Lung (tissue), 12 donors: ENCODE measurements around the gene OXCT2. TPM values are rescaled to one million over a fixed set of nuclear protein-coding genes. Genes with fewer than 3 reads are reported as not detected.
"Not testable (repeated sequence)": the region's sequence is repeated elsewhere in the genome, so short reads cannot be mapped to it uniquely, and the experiment has no call there.

Experiments used
- ATAC-seq: fragments of 200-7000 bp; cut with Tn5 transposase; one replicate; pipeline ENCODE4 v1.9.1; 2020; ENCODE audit warnings: moderate number of reproducible peaks; ENCODE audit not compliant: insufficient read depth, low FRiP score
- DNase-seq, 3 donors: peaks; one replicate each; pipeline ENCODE4 v3.0.0-alpha.2; 2013 to 2017
- H3K27ac ChIP-seq, 2 donors: one replicate each; pipeline ENCODE4 v1.5.1; 2013; ENCODE audit warnings: mild to moderate bottlenecking in 2 of 2, moderate library complexity in 2 of 2, control low read depth in 1 of 2, inconsistent platforms in 1 of 2, low read depth in 1 of 2, low read length in 1 of 2
- H3K27me3 ChIP-seq, 3 donors: one replicate each; pipeline ENCODE4 v1.5.1; 2013; ENCODE audit warnings: low read length in 2 of 3; ENCODE audit not compliant: control insufficient read depth in 3 of 3, insufficient read depth in 3 of 3
- H3K36me3 ChIP-seq, 4 donors: one replicate each; pipeline ENCODE4 v1.5.1; 2013; ENCODE audit warnings: low read length in 4 of 4, mild to moderate bottlenecking in 1 of 4, moderate library complexity in 1 of 4; ENCODE audit not compliant: control insufficient read depth in 4 of 4, insufficient read depth in 4 of 4
- H3K4me1 ChIP-seq, 5 donors: one replicate each; pipeline ENCODE4 v1.5.1; 2013; ENCODE audit warnings: low read length in 5 of 5, mild to moderate bottlenecking in 2 of 5, moderate library complexity in 1 of 5; ENCODE audit not compliant: control insufficient read depth in 5 of 5, insufficient read depth in 5 of 5
- H3K4me3 ChIP-seq: one replicate; pipeline ENCODE4 v1.5.1; 2013; ENCODE audit warnings: mild to moderate bottlenecking, control low read depth, moderate library complexity
- H3K9ac ChIP-seq, 2 donors: one replicate each; pipeline ENCODE4 v1.5.1; 2013; ENCODE audit warnings: low read length in 2 of 2, control low read depth in 1 of 2; ENCODE audit not compliant: insufficient read depth in 1 of 2
- H3K9me3 ChIP-seq, 4 donors: one replicate each; pipeline ENCODE4 v1.5.1; 2013; ENCODE audit warnings: low read length in 3 of 4, mild to moderate bottlenecking in 1 of 4, moderate library complexity in 1 of 4; ENCODE audit not compliant: control insufficient read depth in 4 of 4, insufficient read depth in 3 of 4
- WGBS, 2 donors: extraction: QIAGEN DNeasy Blood & Tissue Kit; methylation state at CpG; one replicate each; pipeline ENCODE4 v1.1.7; 2013; 5-methylcytosine and 5-hydroxymethylcytosine counted together
- polyA plus RNA-seq, 2 donors: library from polyadenylated mRNA; stranded (reverse); fragments of 200-250 nt; gene quantifications; one replicate each; pipeline ENCODE4 v1.2.1, GENCODE V29; 2013
- total RNA-seq, 2 donors: library from RNA; depleted of rRNA in 1 of 2; stranded (reverse); fragments of >200 nt in 1 of 2; gene quantifications; one replicate each; pipeline ENCODE4 v1.2.1, GENCODE V29; 2014 to 2021
- TF ChIP-seq, protein P1 (sequence below): IDR thresholded peaks from 2 replicates; pipeline ENCODE4 v1.5.1; 2012; ENCODE audit warnings: mild to moderate bottlenecking; ENCODE audit errors: control extremely low read depth, extremely low read depth
- donor health status: control.
- donor health status: control.
- donor health status: Bipolar disorder and iron deficiency.
- donor health status: healthy.
- donor health status: DM: yes; HTN: yes; CAD: no.

Gene OXCT2
- total and polyA plus RNA-seq, 4 donors = 0.17 to 0.95 (median 0.48) TPM

DNA sequence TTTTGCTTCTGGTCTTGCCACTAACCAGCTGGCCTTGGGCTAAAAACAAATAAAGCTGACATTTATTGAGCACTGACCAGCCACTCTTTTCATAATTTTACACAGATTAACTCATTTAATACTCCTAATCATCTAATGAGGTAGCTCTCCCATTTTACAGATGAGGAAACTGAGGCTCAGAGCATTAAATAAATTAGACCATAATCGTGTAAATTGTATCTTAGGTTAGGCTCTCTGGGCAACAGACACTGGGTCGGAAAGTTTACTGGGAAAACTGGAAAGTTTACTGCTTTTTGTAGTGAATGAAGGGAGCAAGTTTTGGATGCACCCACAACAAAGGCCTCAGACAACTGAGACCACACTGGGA lies 10.2 kb upstream of the OXCT2 start:
- WGBS, 2 donors = 89 to 95% methylated on average over 2 of the region's 2 CpGs
- Histone ChIP-seq H3K9me3 (no peaks in the 10 kb centered on the region), H3K4me3 (no peak overlapping the region), H3K9ac (no peak overlapping the region), H3K36me3 (no peaks in the 10 kb centered on the region), H3K27ac (no peak overlapping the region), H3K4me1 (no peaks in the 10 kb centered on the region), H3K27me3 (peaks cover 0 to 8% (median 2%) of the 10 kb centered on the region in 3 donors)
- ATAC-seq = no peak
- DNase-seq = no peak
- TF ChIP-seq, protein P1, sequence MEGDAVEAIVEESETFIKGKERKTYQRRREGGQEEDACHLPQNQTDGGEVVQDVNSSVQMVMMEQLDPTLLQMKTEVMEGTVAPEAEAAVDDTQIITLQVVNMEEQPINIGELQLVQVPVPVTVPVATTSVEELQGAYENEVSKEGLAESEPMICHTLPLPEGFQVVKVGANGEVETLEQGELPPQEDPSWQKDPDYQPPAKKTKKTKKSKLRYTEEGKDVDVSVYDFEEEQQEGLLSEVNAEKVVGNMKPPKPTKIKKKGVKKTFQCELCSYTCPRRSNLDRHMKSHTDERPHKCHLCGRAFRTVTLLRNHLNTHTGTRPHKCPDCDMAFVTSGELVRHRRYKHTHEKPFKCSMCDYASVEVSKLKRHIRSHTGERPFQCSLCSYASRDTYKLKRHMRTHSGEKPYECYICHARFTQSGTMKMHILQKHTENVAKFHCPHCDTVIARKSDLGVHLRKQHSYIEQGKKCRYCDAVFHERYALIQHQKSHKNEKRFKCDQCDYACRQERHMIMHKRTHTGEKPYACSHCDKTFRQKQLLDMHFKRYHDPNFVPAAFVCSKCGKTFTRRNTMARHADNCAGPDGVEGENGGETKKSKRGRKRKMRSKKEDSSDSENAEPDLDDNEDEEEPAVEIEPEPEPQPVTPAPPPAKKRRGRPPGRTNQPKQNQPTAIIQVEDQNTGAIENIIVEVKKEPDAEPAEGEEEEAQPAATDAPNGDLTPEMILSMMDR = no peak

DNA sequence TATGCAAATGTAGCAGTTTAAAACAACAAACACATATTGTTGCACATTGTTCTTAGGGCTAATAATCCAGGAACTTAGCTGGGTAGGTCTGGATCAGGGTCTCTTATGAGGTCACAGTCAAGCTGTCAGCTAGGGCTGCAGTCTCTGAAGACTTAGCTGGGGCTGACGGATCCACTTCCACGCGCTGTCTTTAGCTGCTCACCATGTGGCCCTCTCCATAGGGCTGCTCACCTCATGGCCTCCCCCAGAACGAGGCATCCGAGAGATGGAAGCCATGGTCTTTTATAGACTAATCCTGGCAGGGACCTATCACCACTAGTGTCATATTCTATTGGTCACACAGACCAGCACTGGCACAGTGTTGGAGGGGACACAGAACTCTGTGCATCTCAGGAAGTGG lies 8.7 kb upstream of the OXCT2 start:
- H3K9me3 ChIP-seq = no peaks in the 10 kb centered on the region
- H3K27ac ChIP-seq = no peak overlapping the region
- TF ChIP-seq, protein P1 = no peak
- H3K4me1 ChIP-seq = no peaks in the 10 kb centered on the region
- H3K36me3 ChIP-seq = no peaks in the 10 kb centered on the region
- WGBS, 2 donors = 89 to 94% methylated on average over 5 of the region's 5 CpGs
- DNase-seq (peak in 1 of 3 donors; percentile 2), ATAC-seq (no peak)
- peaks cover 0 to 5% (median 2%) of the 10 kb centered on the region in 3 donors for H3K27me3 ChIP-seq
- H3K9ac ChIP-seq = no peak overlapping the region
- no peak overlapping the region for H3K4me3 ChIP-seq

DNA sequence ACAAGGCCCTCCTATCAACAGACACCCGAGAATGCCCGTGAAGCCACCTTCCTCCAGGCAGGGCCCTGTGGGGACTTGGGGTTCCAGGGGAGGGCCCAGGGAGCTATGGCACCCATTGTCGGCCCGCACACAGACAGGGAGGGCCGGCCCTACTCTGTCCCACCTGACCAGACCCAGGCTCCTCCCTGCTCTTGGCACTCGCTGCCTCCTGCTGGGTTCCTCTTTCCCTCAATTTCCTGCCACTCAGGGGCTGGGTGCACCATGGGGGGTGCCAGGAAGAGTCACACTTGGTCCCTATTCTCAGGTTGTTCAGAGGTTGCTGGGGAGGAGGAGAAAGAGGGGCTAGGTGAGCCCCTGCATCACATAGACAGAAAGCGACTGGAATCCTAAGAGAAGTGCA lies 8.0 kb upstream of the OXCT2 start:
- Histone ChIP-seq H3K27me3 (peaks cover 0 to 5% (median 2%) of the 10 kb centered on the region in 3 donors), H3K27ac (no peak overlapping the region), H3K9ac (no peak overlapping the region), H3K9me3 (no peaks in the 10 kb centered on the region), H3K4me3 (no peak overlapping the region), H3K4me1 (no peaks in the 10 kb centered on the region), H3K36me3 (no peaks in the 10 kb centered on the region)
- WGBS, 2 donors = 51 to 74% methylated on average over 5 to 7 of the region's 7 CpGs
- ATAC-seq (no peak), DNase-seq (no peak)
- TF ChIP-seq, protein P1 = no peak

DNA sequence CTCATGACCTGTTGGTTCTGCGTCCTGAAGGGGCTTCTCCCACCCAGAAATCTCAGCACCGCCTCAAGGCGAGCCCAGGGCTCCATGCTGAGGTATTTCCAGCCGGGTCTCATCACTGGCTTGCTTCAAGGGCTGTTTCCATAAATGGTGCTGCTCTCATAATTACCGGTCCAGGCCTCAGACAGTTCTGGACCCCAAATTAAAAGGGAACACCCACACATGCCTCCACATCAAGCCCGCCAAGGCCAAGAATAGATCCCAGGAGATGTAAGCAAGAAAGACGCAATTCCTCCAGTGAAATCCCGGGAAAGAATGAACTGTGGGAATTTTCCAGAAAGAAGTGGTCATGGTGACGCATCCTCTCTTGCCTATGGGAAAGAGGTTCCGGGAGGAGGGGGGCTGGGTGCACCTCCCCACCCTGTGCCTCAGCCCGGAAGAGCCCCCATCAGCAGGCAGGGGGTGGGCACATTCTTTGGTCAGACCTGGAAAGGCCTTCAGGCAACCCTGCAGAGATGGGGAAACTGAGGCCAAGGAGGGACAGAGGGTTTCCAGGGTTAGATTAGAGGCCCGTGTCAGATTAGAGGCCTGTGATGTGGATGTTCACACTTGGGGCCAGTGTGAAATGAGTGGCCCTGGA lies 7.4 kb upstream of the OXCT2 start:
- H3K27me3 ChIP-seq, H3K36me3 ChIP-seq, H3K27ac ChIP-seq, H3K9ac ChIP-seq, H3K9me3 ChIP-seq, H3K4me1 ChIP-seq, H3K4me3 ChIP-seq, ATAC-seq: not testable (repeated sequence)
- 90 to 91% methylated on average over 9 to 12 of the region's 12 CpGs for WGBS, 2 donors
- DNase-seq = peak in 1 of 3 donors; percentile 2

DNA sequence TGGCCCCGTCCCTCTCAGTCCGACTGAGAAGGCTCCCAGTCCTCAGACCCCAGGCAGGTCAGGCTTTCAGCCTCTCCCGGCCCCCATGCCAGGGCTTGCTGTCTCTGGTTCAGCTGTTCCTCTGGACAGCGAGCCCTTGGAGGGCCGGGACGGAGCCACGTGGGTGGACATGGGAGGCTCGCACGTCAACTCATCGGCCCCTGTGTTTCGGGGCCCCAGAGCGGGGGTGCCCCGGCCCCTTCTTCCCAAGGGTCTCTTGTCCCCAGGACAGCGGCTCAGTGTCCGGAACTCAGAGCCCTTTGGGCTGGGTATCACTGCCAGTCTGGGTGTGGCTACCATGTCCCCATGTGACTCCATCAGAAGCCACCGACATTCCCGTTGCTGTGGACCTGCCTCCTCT lies 6.7 kb upstream of the OXCT2 start:
- not testable (repeated sequence) for H3K27ac ChIP-seq, H3K27me3 ChIP-seq, H3K4me3 ChIP-seq, DNase-seq, ATAC-seq, H3K4me1 ChIP-seq, H3K9me3 ChIP-seq, H3K9ac ChIP-seq, H3K36me3 ChIP-seq
- WGBS, 2 donors = 93 to 96% methylated on average over 13 to 17 of the region's 17 CpGs
